Measurements from ENCODE around the gene CROCC2.

DNA sequence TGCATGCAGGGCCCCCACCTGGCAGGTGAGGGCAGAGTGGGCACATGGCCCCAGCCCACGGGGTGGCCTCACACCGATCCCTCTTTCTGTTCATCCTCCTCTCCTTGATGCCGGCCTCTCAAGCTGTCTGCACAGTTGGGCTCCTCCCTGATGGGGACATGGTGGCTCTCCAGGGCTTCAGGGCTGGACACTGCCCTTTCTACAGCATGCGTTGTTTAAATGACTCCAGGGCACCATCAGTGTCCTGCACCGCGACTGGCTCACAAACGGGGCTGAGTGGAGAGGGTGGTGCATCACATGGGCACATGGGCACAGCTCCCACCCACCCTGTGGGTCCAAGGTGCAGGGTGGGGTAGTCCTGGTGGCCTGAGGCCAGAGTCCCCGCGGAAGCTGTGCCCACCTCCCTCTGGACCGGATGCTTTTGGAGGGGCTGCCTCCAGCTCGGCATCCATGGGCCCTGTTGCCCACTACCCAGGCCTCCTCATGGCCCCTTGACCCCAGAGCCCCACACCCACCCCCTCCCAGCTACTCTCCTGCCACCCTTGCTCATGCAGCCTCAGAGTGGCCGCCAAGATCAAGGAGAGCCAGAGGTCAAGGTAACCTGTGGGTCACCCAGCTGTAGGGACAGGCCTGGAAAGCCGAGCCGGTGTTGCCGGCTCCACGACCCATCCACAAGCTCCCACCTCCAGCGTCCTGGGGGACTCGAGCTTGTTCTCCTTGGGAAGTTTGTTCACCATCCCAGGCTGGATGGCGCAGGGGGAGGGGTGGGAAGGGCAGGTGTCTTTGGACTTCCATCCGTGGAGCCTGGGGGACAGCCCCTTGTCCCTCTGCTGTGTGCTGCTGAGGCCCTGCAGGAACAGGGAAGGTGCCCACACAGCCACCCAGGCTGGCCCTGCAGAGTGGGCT is 80.0 kb downstream of the CROCC2 start:
- TF ChIP-seq CTCF (IDR thresholded peaks at IDR 0.05 in 2 of 3, conservative IDR thresholded peaks at IDR 0.05 in 1 of 3; ENCODE audit: borderline replicate concordance in 1 of 3, insufficient read depth in 1 of 3, low read depth in 2 of 3, low read length in 2 of 3) (no peak), POLR2AphosphoS5 (IDR thresholded peaks at IDR 0.05; ENCODE audit: low read depth, low read length) (no peak), EZH2phosphoT487 (IDR thresholded peaks at IDR 0.05; ENCODE audit: borderline replicate concordance) (no peak), EZH2 (IDR thresholded peaks at IDR 0.05) (no peak), POLR2A (IDR thresholded peaks at IDR 0.05; ENCODE audit: borderline replicate concordance, extremely low read depth, insufficient read depth, insufficient read length) (no peak), MAX (IDR thresholded peaks at IDR 0.05) (no peak), ZNF274 (IDR thresholded peaks at IDR 0.05; ENCODE audit: low read depth, low read length) (no peak)
- TF ChIP-seq, protein P1, sequence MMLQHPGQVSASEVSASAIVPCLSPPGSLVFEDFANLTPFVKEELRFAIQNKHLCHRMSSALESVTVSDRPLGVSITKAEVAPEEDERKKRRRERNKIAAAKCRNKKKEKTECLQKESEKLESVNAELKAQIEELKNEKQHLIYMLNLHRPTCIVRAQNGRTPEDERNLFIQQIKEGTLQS (IDR thresholded peaks at IDR 0.05) = no peak
- TF ChIP-seq, protein P2, sequence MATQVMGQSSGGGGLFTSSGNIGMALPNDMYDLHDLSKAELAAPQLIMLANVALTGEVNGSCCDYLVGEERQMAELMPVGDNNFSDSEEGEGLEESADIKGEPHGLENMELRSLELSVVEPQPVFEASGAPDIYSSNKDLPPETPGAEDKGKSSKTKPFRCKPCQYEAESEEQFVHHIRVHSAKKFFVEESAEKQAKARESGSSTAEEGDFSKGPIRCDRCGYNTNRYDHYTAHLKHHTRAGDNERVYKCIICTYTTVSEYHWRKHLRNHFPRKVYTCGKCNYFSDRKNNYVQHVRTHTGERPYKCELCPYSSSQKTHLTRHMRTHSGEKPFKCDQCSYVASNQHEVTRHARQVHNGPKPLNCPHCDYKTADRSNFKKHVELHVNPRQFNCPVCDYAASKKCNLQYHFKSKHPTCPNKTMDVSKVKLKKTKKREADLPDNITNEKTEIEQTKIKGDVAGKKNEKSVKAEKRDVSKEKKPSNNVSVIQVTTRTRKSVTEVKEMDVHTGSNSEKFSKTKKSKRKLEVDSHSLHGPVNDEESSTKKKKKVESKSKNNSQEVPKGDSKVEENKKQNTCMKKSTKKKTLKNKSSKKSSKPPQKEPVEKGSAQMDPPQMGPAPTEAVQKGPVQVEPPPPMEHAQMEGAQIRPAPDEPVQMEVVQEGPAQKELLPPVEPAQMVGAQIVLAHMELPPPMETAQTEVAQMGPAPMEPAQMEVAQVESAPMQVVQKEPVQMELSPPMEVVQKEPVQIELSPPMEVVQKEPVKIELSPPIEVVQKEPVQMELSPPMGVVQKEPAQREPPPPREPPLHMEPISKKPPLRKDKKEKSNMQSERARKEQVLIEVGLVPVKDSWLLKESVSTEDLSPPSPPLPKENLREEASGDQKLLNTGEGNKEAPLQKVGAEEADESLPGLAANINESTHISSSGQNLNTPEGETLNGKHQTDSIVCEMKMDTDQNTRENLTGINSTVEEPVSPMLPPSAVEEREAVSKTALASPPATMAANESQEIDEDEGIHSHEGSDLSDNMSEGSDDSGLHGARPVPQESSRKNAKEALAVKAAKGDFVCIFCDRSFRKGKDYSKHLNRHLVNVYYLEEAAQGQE (IDR thresholded peaks at IDR 0.05; ENCODE audit: low read depth) = no peak
